Right ventricle myocardium inferior (tissue), 1 donor: Measurements from ENCODE around the gene RHAG. TPM values are rescaled to one million over a fixed set of nuclear protein-coding genes. Genes with fewer than 3 reads are reported as not detected.

ENCODE experiments used
- ATAC-seq: fragments of 200-7000 bp; cut with Tn5 transposase; one replicate; pipeline ENCODE4 v1.9.1; 2020; ENCODE audit warnings: mild to moderate bottlenecking, moderate library complexity
- DNase-seq: peaks from one replicate; pipeline ENCODE4 v3.0.0; 2021; ENCODE audit errors: missing footprints
- intact Hi-C: fragments of 100-400 bp; cut with DNase I; formaldehyde crosslinking; loops from one replicate; pipeline ENCODE4 v1.11.0; 2022
- total RNA-seq: library from RNA; stranded (reverse); fragmentation: NEBNext Ultra II Directional; extraction: Animal tissue kit (Norgen Biotek cat#: 25700); gene quantifications from one replicate; pipeline ENCODE4 v1.2.1, GENCODE V29; 2021
- donor health status: DM: no; HTN: yes; CAD: no; lungs with severe emphysema.

The RHAG gene
- total RNA-seq, 1 donor from 2014 or later: 0.76 TPM

DNA sequence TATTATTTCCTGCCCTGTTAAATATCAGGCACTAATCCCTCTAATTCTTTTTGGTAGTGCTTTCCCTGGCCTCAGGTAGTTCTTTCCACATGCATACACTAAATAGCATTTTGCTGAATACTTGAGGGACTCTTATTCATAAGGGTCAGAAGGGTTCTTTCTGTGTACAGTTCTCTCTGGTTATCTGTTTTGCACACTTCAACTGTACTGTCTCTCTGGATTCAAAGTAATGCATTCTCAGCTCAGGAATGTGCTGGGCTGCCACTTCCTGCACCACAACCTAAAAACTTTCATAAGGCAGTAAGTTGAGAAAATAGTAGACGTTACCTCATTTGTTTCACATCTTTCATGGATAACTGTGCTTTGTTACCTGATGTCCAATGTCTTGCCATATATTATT is 54.1 kb downstream of the RHAG start:
- intact Hi-C loops: no loop called here
- no peak for ATAC-seq

DNA sequence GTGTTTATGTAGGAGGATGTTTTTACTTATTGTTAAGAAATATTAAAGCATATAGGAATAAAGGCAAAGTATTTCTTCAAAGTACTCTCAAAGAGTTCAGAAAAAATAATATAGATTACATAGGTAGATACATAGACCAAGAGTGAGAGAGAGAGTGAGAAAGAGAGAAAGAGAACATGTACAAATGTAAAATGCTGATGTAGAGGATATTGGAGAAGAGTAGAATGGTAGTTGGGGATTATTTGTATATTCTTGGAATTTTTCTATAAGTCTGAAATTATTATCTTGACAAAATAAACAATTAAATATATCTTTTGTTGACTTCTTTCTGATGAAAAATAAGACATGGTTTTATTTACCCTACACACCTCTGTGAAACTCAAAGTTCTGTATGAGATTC is 57.0 kb downstream of the RHAG start:
- ATAC-seq (no peak), DNase-seq (no peak)
- intact Hi-C loops: no loop called here

More for the DNA sequence above, 54.1 kb downstream of the RHAG start:
- DNase-seq: no peak

GRCh38 chr6:49576618-49577017 is 60.0 kb downstream of the RHAG start:
- intact Hi-C loops: no loop called here
- no peak for DNase-seq
- ATAC-seq: no peak

DNA sequence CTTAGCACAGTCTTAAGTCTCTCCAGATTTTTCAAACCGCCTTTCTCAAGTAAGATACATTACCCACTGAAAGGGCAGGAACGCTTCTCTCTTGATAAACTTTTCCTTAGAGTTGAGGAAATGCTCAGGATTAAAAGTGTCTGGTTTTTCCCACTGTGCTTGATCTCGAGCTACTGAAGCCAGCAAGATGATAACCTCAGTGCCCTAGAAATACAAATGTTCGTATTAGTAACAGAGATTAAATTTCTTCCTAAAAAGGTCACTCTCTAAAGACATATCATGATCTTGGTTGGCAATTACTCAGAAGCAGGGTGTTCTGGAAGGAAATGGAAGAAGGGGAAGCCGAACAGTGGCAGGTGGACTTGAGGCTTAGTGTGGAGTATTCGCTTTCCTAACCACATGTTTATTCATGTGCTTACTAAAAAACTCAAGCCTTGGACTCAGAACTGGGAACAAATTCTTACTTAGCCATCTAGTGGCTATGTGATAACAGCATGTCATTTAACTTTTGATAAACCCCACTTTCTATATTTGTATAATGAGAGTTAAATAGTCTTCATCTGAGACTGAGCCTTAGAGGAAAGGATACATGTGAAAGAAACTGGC is 66.1 kb downstream of the RHAG start:
- DNase-seq (no peak), ATAC-seq (no peak)
- intact Hi-C loops: no loop called here

DNA sequence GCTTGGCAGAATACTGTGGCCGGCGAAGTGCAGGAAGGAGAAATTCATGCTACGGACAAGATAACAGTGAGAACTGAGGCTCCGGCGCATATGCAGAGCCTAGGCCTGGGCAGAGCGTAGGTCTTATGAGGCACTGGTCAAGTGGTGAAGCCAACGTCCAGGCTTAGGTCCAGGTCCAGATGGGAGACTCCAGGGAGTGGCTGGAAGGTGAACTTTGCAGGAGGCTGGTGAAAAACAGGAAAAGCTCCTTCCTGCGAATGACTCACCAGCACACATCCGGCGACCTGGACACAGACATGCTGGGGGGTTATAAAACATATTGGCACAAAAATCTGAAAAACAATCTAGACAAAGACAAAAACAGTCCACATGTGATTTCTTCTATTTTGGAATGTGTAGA is 70.8 kb downstream of the RHAG start:
- ATAC-seq: no peak
- no peak for DNase-seq
- intact Hi-C loops: no loop called here

- intact Hi-C loops: no loop called here
- ATAC-seq: no peak
- DNase-seq: no peak
Observed at GRCh38 chr6:49565261-49565660, 71.4 kb downstream of the RHAG start.

- intact Hi-C loops: no loop called here
- no peak for DNase-seq
- ATAC-seq: no peak
Observed at GRCh38 chr6:49564552-49564951, 72.1 kb downstream of the RHAG start.

DNA sequence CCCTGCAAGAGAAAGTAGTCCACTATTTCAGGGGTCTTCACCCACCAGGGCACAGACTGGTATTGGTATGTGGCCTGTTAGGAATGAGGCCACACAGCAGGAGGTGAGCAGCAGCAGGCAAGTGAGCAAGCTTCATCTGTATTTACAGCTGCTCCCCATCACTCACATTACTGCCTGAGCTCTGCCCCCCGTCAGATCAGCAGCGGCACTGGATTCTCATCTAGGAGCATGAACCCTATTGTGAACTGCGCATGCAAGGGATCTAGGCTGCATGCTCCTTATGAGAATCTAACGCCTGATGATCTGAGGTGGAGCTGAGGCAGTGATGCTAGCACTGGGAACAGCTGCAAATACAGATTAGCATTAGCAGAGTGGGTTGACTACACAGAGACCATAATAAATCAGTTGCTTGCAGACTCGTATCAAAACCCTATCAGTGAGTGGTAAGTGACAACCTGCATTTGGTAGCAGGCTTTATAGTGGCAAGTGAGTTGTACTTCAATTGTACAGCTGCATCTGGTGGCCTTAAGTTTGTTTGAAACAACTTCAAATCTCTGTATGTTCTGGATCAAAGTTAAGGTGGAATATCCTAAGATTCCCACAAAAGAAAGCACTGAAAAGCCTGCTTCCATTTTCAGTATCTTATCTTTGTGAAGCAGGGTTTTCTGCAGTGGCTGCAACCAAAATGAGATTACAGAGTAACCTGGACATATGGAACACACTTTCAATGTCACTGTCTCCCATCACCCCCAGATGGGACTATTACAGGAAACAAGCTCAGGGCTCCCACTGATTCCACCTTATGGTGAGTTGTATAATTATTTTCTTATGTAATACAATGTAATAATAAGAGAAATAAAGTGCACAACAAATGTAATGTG is 73.4 kb downstream of the RHAG start:
- intact Hi-C loops: no loop called here
- ATAC-seq (no peak), DNase-seq (no peak)

GRCh38 chr6:49558238-49558637 is 78.4 kb downstream of the RHAG start:
- no peak for ATAC-seq
- no peak for DNase-seq

GRCh38 chr6:49557177-49557576 is 79.5 kb downstream of the RHAG start:
- intact Hi-C loops: no loop called here
- ATAC-seq (no peak), DNase-seq (no peak)

More at GRCh38 chr6:49558238-49558637, 78.4 kb downstream of the RHAG start:
- intact Hi-C loops: no loop called here

- DNase-seq (no peak), ATAC-seq (no peak)
- intact Hi-C loops: no loop called here
Observed at GRCh38 chr6:49556429-49556837, 80.2 kb downstream of the RHAG start.

DNA sequence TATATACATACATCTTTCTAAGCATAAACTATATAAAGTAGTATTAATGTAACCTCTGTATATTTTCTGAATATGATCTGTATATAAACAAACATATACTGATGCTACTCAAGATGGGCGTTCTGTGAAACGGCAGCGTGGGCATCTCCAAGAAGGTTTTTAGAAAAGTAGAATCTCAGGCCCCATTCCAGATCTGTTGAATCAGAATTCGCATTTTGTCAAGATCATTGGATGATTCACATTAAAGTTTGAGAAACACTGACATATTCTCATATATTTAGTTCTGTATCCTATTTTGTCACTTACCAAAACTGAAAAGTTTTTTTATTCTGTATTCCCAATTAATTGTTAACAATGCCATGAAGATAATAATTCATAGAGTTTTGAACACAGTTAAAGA is 80.7 kb downstream of the RHAG start:
- intact Hi-C loops: no loop called here
- DNase-seq (no peak), ATAC-seq (no peak)

Other genes starting within 250 kb of the RHAG start
- 32.7 TPM for gene MMUT, start 173.6 kb downstream of the RHAG start, total RNA-seq
- gene CENPQ, start 173.5 kb downstream of the RHAG start, total RNA-seq: 4.3 TPM
- gene GLYATL3, start 136.9 kb downstream of the RHAG start, total RNA-seq: not detected
- not detected for gene C6orf141, start 86.2 kb downstream of the RHAG start, total RNA-seq
- gene CRISP2, start 76.7 kb upstream of the RHAG start, total RNA-seq: not detected
- gene CRISP3, start 107.5 kb upstream of the RHAG start, total RNA-seq: not detected
- gene PGK2, start 150.4 kb upstream of the RHAG start, total RNA-seq: not detected
- not detected for gene CRISP1, start 229.7 kb upstream of the RHAG start, total RNA-seq